Endothelial cell of umbilical vein (primary cell): ENCODE measurements around the gene RABGAP1. TPM values are rescaled to one million over a fixed set of nuclear protein-coding genes. Genes with fewer than 3 reads are reported as not detected.

Source experiments
- BruUV-seq: library from RNA; stranded (reverse); fragments of 400-500 nt; replicated peaks from 2 replicates; lab custom pipeline; 2021; lab: Mats Ljungman, UMichigan
- CTCF ChIA-PET: fragments of 300-600, 350-600 bp; sonication (Branson Sonifier 250); formaldehyde crosslinking; loops from one replicate; lab custom pipeline; 2021; ENCODE audit warnings: antibody characterized with exemption, inconsistent platforms; lab: Charles Lee
- POLR2A ChIA-PET: fragments of 300-600, 350-600 bp; sonication (Branson Sonifier 250); formaldehyde crosslinking; loops from one replicate; lab custom pipeline; 2021; ENCODE audit warnings: antibody characterized with exemption, inconsistent platforms; lab: Charles Lee
- DNase-seq: peaks from one replicate; pipeline ENCODE4 v3.0.0-alpha.2; 2011; ENCODE audit warnings: low read depth, low spot score
- FAIRE-seq: peaks from 2 replicates; lab custom pipeline; 2011; peaks lifted over from hg19 to GRCh38; lab: Jason Lieb, UNC
- H2AFZ ChIP-seq: 2 replicates; pipeline ENCODE4 v1.6.0; 2012; ENCODE audit warnings: low read depth, low read length, control low read depth, inconsistent platforms
- H3K27ac ChIP-seq: 2 replicates; pipeline ENCODE4 v1.5.1; 2011; ENCODE audit warnings: low read depth, mild to moderate bottlenecking, control low read depth, low read length, moderate library complexity; ENCODE audit not compliant: insufficient read depth
- H3K27me3 ChIP-seq, 2 experiments: 2 replicates each; pipeline versions ENCODE4 v1.6.0 to v1.6.1; 2011; ENCODE audit warnings: low read length in 2 of 2, mixed read lengths in 1 of 2; ENCODE audit not compliant: control insufficient read depth in 2 of 2, insufficient read depth in 2 of 2
- H3K36me3 ChIP-seq, 2 experiments: 2 replicates in 1 of 2; 3 replicates in 1 of 2; pipeline ENCODE4 v1.5.1; 2011; ENCODE audit warnings: low read length in 2 of 2, mild to moderate bottlenecking in 1 of 2, moderate library complexity in 1 of 2; ENCODE audit not compliant: control insufficient read depth in 2 of 2, insufficient read depth in 2 of 2; ENCODE audit errors: extremely low read depth in 1 of 2
- H3K4me1 ChIP-seq: 3 replicates; pipeline ENCODE4 v1.5.1; 2011; ENCODE audit warnings: mild to moderate bottlenecking, low read length; ENCODE audit not compliant: control insufficient read depth, insufficient read depth; ENCODE audit errors: extremely low read depth
- H3K4me2 ChIP-seq: 2 replicates; pipeline ENCODE4 v1.6.1; 2011; ENCODE audit warnings: low read length, control low read depth, mixed read lengths; ENCODE audit not compliant: insufficient read depth
- H3K4me3 ChIP-seq, 3 experiments: fragments of 200-600 bp in 1 of 3; sonication (generic), shearing (Covaris generic) in 1 of 3; replicated peaks in 1 of 3; 2 replicates each; pipeline ENCODE4 v1.5.1; 2011 to 2016; ENCODE audit warnings: control low read depth in 3 of 3, low read length in 3 of 3, mild to moderate bottlenecking in 2 of 3, inconsistent platforms in 1 of 3, low read depth in 1 of 3, moderate library complexity in 1 of 3; ENCODE audit not compliant: insufficient read depth in 1 of 3
- H3K79me2 ChIP-seq: 2 replicates; pipeline ENCODE4 v1.6.0; 2012; ENCODE audit warnings: low read length, inconsistent platforms; ENCODE audit not compliant: control insufficient read depth, insufficient read depth
- H3K9ac ChIP-seq: replicated peaks from 2 replicates; pipeline ENCODE3; 2011; ENCODE audit warnings: low read length, control low read depth; ENCODE audit not compliant: insufficient read depth; ENCODE audit errors: extremely low read depth
- H3K9me1 ChIP-seq: replicated peaks from 3 replicates; pipeline ENCODE4 v1.6.0; 2011; ENCODE audit warnings: mild to moderate bottlenecking, low read length; ENCODE audit not compliant: control insufficient read depth, insufficient read depth; ENCODE audit errors: extremely low read depth
- H3K9me3 ChIP-seq: replicated peaks from 2 replicates; pipeline ENCODE4 v1.5.1; 2012; ENCODE audit warnings: low read length, inconsistent platforms; ENCODE audit not compliant: control insufficient read depth, insufficient read depth
- H4K20me1 ChIP-seq: replicated peaks from 2 replicates; pipeline ENCODE3; 2011; ENCODE audit warnings: mild to moderate bottlenecking, low read length; ENCODE audit not compliant: control insufficient read depth, insufficient read depth; ENCODE audit errors: extremely low read depth
- EZH2 ChIP-seq: IDR thresholded peaks from 2 replicates; pipeline ENCODE4 v1.6.1; 2012; ENCODE audit warnings: borderline replicate concordance, low read depth, mild to moderate bottlenecking, moderate library complexity, low read length, inconsistent platforms; ENCODE audit not compliant: severe bottlenecking
- FOS ChIP-seq: IDR thresholded peaks from 2 replicates; pipeline ENCODE4 v1.6.1; 2011; ENCODE audit warnings: mild to moderate bottlenecking, low read length, moderate library complexity, borderline replicate concordance; ENCODE audit not compliant: insufficient read depth
- GATA2 ChIP-seq: IDR thresholded peaks from 2 replicates; pipeline ENCODE4 v1.7.0; 2011; ENCODE audit warnings: low read depth, mild to moderate bottlenecking, moderate library complexity, mixed read lengths, low read length; ENCODE audit not compliant: insufficient read length, insufficient read depth
- JUN ChIP-seq: IDR thresholded peaks from 2 replicates; pipeline ENCODE4 v1.6.1; 2011; ENCODE audit warnings: borderline replicate concordance, low read depth; ENCODE audit not compliant: insufficient read length, insufficient read depth
- MAX ChIP-seq: IDR thresholded peaks from 2 replicates; pipeline ENCODE4 v1.6.1; 2011; ENCODE audit not compliant: insufficient read depth, insufficient read length
- MYC ChIP-seq: IDR thresholded peaks from one replicate; pipeline ENCODE4 v1.6.1; 2011; ENCODE audit warnings: mild to moderate bottlenecking, low read depth, low read length
- POLR2A ChIP-seq: IDR thresholded peaks from 2 replicates; pipeline ENCODE4 v1.6.1; 2012; ENCODE audit warnings: low read depth, mild to moderate bottlenecking, control low read depth, low read length
- POLR2AphosphoS5 ChIP-seq: IDR thresholded peaks from 2 replicates; pipeline ENCODE4 v1.6.1; 2012; ENCODE audit warnings: low read depth, mild to moderate bottlenecking, control low read depth, low read length, moderate library complexity; ENCODE audit not compliant: insufficient read depth
- dilution Hi-C: fragments of 300-500 bp; cut with MboI; formaldehyde crosslinking; loops from one replicate; pipeline ENCODE4 v1.15.0; 2019; ENCODE audit warnings: low sequenced_read_pairs; ENCODE audit not compliant: extremely low pct_ligation_motif_present
- intact Hi-C: fragments of 100-400 bp; cut with micrococcal nuclease; formaldehyde crosslinking; loops from one replicate; pipeline ENCODE4 v1.10.0; 2022
- polyA plus RNA-seq, 4 experiments: library from polyadenylated mRNA; depleted of rRNA in 3 of 4; stranded (reverse) in 3 of 4; unstranded in 1 of 4; fragments of >200 nt; gene quantifications; 2 replicates each; pipeline versions ENCODE4 v1.2.1 to v1.2.3, GENCODE V29; 2011 to 2012; ENCODE audit warnings: missing spikeins in 1 of 4
- total RNA-seq: library from RNA; stranded (reverse); gene quantifications from 2 replicates; pipeline ENCODE4 v1.2.3, GENCODE V29; 2021
- TF ChIP-seq, protein P1 (sequence below), 2 donors: IDR thresholded peaks; 1 replicate in 1 of 2; 2 replicates in 1 of 2; pipeline ENCODE4 v1.5.1; 2011; ENCODE audit warnings: low read length in 2 of 2, mild to moderate bottlenecking in 2 of 2, moderate library complexity in 2 of 2, control low read depth in 1 of 2, inconsistent platforms in 1 of 2, low read depth in 1 of 2; ENCODE audit not compliant: insufficient read depth in 1 of 2; ENCODE audit errors: extremely low read depth in 1 of 2

The RABGAP1 gene
- total and polyA plus RNA-seq, 2 donors (not counting 3 experiments of a cell fraction or from before 2014, with no cell fraction given), result 19.0 to 53.6 TPM

DNA sequence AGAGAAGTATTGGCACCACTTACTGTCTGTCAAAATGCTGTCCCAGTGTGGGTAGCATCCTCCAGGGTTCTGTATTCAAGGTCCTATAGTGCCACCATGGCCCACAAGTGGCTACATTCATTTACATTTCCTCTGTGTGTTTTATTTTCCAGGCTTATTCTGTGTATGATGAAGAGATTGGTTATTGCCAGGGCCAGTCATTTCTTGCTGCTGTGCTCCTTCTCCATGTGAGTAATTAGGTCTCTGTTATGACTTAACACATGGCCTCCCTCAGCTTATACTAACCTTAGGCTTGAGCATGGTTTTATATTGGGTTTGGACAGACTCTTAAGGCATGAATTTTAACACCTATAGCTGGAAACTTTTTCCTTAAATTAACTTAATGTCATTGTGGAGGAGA lies 129.4 kb downstream of the RABGAP1 start:
- no TSS peak for BruUV-seq
- no peak overlapping the region for H3K4me3 ChIP-seq
- POLR2A ChIA-PET, result no interaction called here
- H3K79me2 ChIP-seq, result no peaks in the 10 kb centered on the region
- H3K4me1 ChIP-seq, result peaks cover 9% of the 10 kb centered on the region
- no peaks in the 10 kb centered on the region for H3K9me3 ChIP-seq
- H2AFZ ChIP-seq, result no peak overlapping the region
- intact Hi-C loops, result no loop called here
- TF ChIP-seq GATA2 (no peak), JUN (no peak)
- H3K9ac ChIP-seq, result no peak overlapping the region
- FAIRE-seq, result no peak
- CTCF ChIA-PET, result no interaction called here
- no peak overlapping the region for H3K27ac ChIP-seq
- dilution Hi-C loops, result no loop called here
- no peaks in the 10 kb centered on the region for H3K9me1 ChIP-seq
- no peaks in the 10 kb centered on the region for H4K20me1 ChIP-seq
- H3K27me3 ChIP-seq, result no peaks in the 10 kb centered on the region
- DNase-seq, result no peak
- H3K36me3 ChIP-seq, result peaks cover 6% of the 10 kb centered on the region in 2 experiments
- no peak overlapping the region for H3K4me2 ChIP-seq

GRCh38 chr9:123072407-123072995 lies 131.7 kb downstream of the RABGAP1 start:
- Histone ChIP-seq H3K4me3 (no peak overlapping the region), H3K9me1 (no peaks in the 10 kb centered on the region), H4K20me1 (no peaks in the 10 kb centered on the region), H3K27ac (no peak overlapping the region), H3K4me2 (no peak overlapping the region), H2AFZ (no peak overlapping the region), H3K27me3 (no peaks in the 10 kb centered on the region), H3K9ac (no peak overlapping the region), H3K9me3 (no peaks in the 10 kb centered on the region), H3K36me3 (peaks cover 2 to 3% of the 10 kb centered on the region in 2 experiments), H3K4me1 (peaks cover 9% of the 10 kb centered on the region), H3K79me2 (no peaks in the 10 kb centered on the region)
- intact Hi-C loops (no loop called here), dilution Hi-C loops (no loop called here)
- FAIRE-seq (no peak), DNase-seq (no peak)
- BruUV-seq, result no TSS peak
- CTCF ChIA-PET, result interaction anchor here (0.8 to 1.3 kb wide), 2 partner anchors 9 to 12 kb away, joined by 3 read pairs; no protein-coding TSS in a partner anchor
- TF ChIP-seq FOS (no peak), POLR2AphosphoS5 (no peak), GATA2 (no peak), JUN (no peak), MYC (no peak), EZH2 (no peak), MAX (no peak), POLR2A (no peak)
- TF ChIP-seq, protein P1, sequence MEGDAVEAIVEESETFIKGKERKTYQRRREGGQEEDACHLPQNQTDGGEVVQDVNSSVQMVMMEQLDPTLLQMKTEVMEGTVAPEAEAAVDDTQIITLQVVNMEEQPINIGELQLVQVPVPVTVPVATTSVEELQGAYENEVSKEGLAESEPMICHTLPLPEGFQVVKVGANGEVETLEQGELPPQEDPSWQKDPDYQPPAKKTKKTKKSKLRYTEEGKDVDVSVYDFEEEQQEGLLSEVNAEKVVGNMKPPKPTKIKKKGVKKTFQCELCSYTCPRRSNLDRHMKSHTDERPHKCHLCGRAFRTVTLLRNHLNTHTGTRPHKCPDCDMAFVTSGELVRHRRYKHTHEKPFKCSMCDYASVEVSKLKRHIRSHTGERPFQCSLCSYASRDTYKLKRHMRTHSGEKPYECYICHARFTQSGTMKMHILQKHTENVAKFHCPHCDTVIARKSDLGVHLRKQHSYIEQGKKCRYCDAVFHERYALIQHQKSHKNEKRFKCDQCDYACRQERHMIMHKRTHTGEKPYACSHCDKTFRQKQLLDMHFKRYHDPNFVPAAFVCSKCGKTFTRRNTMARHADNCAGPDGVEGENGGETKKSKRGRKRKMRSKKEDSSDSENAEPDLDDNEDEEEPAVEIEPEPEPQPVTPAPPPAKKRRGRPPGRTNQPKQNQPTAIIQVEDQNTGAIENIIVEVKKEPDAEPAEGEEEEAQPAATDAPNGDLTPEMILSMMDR (IDR thresholded peaks at IDR 0.05; ENCODE audit: extremely low read depth in 1 of 2, insufficient read depth in 1 of 2, low read depth in 1 of 2, low read length in 2 of 2), result no peak
- POLR2A ChIA-PET, result no interaction called here
